A549 (cell line): ENCODE results near the gene TMEM82.

Experiments used
- MAFK ChIP-seq: fragments of 450-650 bp; IDR thresholded peaks from 2 replicates; pipeline ENCODE4 v1.6.1; 2014; ENCODE audit not compliant: partially characterized antibody
- TF ChIP-seq, protein P1 (sequence below): fragments of 450-650 bp; IDR thresholded peaks from 2 replicates; pipeline ENCODE4 v1.6.1; 2014; ENCODE audit warnings: antibody characterized with exemption
- TF ChIP-seq, protein P2 (sequence below): fragments of >200 bp; sonication (Bioruptor Twin); formaldehyde crosslinking; IDR thresholded peaks from 3 replicates; pipeline ENCODE4 v1.5.1; 2016
- TF ChIP-seq, protein P3 (sequence below): fragments of 200-600 bp; sonication (generic); IDR thresholded peaks from 2 replicates; pipeline ENCODE4 v1.6.1; 2016; ENCODE audit warnings: antibody characterized with exemption, mild to moderate bottlenecking, moderate library complexity

DNA sequence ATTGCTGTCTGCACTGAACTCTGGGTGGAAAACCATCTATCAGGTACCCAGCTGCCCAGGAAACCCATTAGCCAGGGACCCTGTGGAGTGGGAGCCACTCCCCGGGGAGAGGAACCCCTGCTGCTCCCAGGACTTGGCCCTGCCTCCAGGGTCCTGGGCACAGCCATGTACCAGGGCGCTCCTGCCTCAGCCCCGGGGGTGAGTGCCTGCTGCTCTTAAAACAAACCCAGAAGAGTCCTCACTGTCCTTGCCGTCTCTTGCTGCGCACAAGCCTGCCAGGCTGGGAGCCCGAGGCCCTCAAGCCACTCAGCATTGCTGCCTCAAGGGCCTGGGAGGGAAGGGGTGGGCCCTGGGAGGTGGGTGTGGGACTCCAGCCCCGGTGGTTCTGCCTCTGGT, 9.6 kb upstream of the TMEM82 start:
- TF ChIP-seq, protein P1, sequence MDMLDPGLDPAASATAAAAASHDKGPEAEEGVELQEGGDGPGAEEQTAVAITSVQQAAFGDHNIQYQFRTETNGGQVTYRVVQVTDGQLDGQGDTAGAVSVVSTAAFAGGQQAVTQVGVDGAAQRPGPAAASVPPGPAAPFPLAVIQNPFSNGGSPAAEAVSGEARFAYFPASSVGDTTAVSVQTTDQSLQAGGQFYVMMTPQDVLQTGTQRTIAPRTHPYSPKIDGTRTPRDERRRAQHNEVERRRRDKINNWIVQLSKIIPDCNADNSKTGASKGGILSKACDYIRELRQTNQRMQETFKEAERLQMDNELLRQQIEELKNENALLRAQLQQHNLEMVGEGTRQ: no peak
- TF ChIP-seq, protein P2, sequence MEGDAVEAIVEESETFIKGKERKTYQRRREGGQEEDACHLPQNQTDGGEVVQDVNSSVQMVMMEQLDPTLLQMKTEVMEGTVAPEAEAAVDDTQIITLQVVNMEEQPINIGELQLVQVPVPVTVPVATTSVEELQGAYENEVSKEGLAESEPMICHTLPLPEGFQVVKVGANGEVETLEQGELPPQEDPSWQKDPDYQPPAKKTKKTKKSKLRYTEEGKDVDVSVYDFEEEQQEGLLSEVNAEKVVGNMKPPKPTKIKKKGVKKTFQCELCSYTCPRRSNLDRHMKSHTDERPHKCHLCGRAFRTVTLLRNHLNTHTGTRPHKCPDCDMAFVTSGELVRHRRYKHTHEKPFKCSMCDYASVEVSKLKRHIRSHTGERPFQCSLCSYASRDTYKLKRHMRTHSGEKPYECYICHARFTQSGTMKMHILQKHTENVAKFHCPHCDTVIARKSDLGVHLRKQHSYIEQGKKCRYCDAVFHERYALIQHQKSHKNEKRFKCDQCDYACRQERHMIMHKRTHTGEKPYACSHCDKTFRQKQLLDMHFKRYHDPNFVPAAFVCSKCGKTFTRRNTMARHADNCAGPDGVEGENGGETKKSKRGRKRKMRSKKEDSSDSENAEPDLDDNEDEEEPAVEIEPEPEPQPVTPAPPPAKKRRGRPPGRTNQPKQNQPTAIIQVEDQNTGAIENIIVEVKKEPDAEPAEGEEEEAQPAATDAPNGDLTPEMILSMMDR: no peak
- TF ChIP-seq MAFK: no peak
- TF ChIP-seq, protein P3, sequence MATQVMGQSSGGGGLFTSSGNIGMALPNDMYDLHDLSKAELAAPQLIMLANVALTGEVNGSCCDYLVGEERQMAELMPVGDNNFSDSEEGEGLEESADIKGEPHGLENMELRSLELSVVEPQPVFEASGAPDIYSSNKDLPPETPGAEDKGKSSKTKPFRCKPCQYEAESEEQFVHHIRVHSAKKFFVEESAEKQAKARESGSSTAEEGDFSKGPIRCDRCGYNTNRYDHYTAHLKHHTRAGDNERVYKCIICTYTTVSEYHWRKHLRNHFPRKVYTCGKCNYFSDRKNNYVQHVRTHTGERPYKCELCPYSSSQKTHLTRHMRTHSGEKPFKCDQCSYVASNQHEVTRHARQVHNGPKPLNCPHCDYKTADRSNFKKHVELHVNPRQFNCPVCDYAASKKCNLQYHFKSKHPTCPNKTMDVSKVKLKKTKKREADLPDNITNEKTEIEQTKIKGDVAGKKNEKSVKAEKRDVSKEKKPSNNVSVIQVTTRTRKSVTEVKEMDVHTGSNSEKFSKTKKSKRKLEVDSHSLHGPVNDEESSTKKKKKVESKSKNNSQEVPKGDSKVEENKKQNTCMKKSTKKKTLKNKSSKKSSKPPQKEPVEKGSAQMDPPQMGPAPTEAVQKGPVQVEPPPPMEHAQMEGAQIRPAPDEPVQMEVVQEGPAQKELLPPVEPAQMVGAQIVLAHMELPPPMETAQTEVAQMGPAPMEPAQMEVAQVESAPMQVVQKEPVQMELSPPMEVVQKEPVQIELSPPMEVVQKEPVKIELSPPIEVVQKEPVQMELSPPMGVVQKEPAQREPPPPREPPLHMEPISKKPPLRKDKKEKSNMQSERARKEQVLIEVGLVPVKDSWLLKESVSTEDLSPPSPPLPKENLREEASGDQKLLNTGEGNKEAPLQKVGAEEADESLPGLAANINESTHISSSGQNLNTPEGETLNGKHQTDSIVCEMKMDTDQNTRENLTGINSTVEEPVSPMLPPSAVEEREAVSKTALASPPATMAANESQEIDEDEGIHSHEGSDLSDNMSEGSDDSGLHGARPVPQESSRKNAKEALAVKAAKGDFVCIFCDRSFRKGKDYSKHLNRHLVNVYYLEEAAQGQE: no peak
